Activated CD8-positive, alpha-beta memory T cell treated with anti-CD3 and anti-CD28 coated beads for 1 hour (primary cell): ENCODE data around the gene AHSA1.
A peak's percentile ranks its signal among the peaks of the same experiment; 100 is the strongest.

Experiments used
- DNase-seq, 2 donors: peaks; one replicate each; pipeline ENCODE4 v3.0.0-alpha.2; 2020; ENCODE audit warnings: low read depth in 1 of 2; ENCODE audit errors: extremely low read depth in 1 of 2

AHSA1 gene

DNA sequence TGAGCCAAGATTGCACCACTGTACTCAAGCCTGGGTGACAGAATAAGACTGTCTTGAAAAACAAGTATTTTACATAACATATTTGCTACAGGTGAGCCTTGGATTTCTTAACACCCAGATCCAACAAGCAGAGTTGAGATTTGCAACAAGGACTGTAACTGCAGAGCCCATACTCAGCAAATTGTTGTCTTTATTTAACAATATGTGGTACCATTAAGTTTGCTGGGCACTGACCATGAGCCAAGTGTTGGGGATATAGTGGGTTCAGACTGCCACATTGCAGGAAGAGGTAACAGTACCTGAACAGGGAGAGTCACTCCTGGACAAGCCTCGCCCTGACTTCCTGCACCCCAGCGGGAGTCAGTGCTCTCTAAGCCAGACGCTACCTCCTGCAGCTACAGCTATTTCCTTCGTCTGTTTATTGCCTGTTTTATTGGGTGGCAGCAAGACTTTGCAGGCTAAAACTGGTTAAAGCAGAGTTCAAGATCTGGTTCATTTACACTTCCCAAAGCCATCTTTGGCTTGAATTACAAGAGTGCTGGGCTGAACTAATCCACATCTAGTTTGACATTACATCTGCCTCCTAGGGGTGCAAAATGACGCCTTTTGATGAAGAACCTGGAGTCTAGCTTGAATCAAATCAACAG, 12.5 kb downstream of the AHSA1 start:
- DNase-seq = no peak

DNA sequence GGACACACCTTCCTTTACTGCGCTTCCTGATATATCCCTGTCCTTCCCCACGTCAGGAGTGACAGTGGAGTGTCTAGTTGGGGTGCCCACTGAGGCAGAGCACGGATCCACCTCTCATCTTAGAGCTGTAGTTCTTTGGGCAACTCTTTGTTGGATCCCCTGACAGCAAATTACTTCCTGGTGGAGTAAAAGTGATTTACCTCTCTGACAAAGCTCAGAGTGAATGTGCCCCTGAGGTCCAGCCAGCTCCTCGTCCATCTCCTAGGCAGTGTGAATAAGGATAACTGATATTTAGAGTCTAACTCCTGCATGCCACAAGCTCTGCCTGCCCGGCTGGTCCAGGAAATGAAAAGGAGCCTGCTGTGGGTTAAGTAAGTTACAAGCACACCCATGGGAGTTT, 16.0 kb downstream of the AHSA1 start:
- DNase-seq = no peak

GRCh38 chr14:77474479-77475177, 16.7 kb downstream of the AHSA1 start:
- DNase-seq = no peak

DNA sequence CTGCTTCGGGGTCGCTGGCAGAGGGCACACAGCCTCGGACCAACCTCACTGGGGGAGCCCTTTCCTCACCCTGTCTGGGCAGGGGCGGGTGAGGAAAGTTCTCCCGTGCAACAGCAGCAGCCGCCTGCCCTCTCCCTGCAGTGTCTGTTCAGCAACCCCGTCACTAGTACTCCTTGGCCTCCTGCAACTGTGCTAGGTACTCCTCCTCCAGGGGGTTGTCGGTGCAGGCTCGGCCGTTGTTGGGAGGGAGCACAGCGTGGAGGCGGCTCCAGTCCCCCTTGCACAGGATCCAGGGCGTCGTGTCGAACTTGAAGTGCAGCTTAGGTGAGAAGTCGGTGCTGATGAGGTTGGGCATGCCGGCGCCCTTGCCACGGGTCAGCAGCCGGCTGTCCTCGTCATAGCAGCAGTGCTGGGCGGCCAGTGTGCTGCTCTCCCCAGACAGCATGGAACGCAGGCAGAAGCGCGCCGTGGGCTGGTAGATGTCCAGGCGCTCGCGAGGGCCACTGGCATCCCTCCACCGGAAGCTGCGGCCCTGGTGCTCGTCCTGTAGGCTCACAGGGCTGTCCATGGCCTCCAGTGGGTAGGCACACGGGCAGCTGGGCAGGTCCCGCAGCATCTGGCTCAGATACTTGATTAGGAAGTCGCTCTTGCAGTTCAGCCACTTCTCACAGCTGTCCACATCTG, 17.7 kb downstream of the AHSA1 start:
- DNase-seq = no peak

- no peak for DNase-seq
These were observed 20.1 kb downstream of the AHSA1 start for GRCh38 chr14:77478029-77478428.

- no peak for DNase-seq
These were observed 20.9 kb downstream of the AHSA1 start for GRCh38 chr14:77478796-77479195.

- no peak for DNase-seq
These were observed 24.5 kb downstream of the AHSA1 start for GRCh38 chr14:77482422-77482821.

DNA sequence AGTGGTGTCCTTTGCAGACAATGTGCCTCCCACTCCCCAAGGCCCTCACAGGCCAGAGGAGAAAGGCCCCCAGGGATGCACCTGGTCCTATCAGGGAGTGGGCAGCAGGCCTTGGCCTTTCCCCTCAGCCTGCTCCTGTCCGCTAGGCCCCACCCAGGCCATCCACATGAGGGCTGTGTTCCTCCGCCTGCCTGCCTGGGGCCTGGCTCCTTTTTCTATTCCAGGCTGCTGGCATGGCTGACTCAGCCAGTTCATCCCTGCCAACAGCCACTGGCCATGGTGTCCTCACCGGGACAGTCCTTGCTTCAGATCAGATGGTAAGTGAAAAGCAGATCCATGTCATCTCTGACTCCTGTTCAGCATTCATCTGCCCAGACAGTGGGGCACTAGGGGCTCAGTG, 27.4 kb downstream of the AHSA1 start:
- DNase-seq = no peak

GRCh38 chr14:77485901-77486678, 28.2 kb downstream of the AHSA1 start:
- DNase-seq = no peak

- no peak for DNase-seq
These were observed 30.7 kb downstream of the AHSA1 start for GRCh38 chr14:77488558-77488957.

DNA sequence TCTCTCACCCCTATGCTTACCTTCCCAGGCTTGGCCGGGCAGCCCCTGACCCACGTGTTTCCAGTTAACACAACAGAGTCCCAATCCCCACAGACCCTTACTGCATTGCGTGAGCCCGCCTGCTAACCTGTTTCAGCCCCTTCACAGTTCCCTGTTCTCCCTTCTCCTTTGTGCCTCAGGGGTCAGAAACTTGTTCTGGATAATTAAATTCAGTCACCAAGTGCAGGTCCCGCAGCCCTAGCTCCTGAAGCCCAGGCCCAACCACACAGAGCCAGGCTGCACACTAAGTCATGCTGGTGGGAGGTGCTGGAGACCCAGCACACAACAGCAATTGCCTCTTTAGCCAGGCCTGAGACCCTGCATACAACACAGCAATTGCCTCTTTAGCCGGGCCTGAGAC, 31.1 kb downstream of the AHSA1 start:
- DNase-seq = no peak

GRCh38 chr14:77490347-77490986, 32.6 kb downstream of the AHSA1 start:
- DNase-seq = no peak

GRCh38 chr14:77491056-77491455, 33.2 kb downstream of the AHSA1 start:
- DNase-seq = no peak

GRCh38 chr14:77495334-77495733, 37.4 kb downstream of the AHSA1 start:
- no peak for DNase-seq

DNA sequence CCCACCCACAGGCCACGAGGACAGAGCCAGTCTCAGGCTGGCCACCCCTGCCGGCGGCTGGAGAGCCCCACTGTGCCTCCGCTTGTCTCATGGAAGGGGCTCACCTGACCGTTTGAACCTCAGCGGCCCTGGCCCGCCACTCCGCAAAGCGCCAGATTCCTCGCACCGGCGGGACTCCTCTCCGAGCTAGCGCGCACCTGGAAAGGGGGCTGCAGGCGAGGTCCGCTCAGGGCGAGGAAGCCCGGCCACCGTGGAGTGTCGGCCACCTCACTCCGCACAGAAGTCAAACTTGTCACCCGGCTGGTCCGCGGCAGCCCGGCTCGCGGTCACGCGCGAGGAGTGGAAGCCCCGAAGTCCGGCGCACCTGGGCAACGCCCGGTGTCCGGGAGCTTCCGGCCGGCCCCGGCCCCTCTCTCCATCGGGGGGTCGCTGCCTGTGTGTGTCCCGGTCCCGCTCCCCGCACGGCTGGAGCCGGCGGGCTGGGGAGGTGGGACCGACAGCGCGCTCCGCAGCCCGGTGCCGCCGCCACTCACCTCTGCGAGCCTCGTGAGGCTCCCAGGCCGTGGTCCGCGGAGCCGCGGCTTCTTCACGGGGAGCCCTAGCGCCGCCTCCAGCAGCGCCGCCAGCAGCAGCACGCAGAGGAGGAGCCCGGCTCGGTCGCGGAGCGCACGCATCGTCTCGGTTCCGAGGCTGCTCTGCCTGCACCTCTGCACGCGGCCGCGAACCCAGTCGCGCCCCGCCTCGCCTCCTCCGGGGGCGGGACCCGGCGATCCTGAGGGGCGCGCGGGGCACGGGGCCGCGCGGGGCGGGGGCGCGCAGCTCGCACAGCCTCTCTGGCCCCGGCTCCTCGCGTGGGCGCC, 40.5 kb downstream of the AHSA1 start, which contains the start of gene ISM2:
TSS of gene ISM2 (minus strand) at position 697 of the 860 bp plus-strand sequence. CDS start at position 674, 23 bp downstream.
- DNase-seq = peak in 1 of 2 donors; percentile 16

- no peak for DNase-seq
These were observed 41.2 kb downstream of the AHSA1 start for GRCh38 chr14:77498984-77499527.

DNA sequence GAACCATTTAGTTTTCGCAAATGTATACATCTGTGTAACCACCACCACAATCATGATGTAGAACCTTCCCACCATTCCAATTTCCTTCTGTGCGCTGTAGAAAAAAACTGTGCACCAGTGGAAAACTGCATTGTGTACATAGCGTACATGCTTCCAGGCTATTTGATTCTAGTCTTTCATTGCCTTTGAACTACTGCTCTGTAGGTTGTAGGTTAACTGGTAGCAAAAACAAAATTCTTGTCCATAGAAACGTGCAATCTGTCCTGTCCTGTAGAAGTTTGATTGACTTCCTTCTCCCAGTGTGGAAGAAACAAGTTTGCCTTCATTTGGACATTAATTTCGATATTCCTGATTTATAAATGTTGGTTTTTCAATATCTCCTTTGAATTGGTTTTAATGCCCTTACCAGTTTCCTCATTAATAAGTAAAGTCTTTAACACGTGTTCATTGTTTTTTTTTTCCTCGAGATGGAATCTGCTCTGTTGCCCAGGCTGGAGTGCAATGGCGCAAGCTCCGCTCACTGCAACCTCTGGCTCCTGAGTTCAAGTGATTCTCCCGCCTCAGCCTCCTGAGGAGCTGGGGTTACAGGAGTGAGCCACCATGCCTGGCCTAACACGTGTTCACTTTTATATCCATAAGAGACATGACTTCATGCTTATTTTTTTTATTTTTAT, 44.4 kb downstream of the AHSA1 start:
- DNase-seq = no peak

DNA sequence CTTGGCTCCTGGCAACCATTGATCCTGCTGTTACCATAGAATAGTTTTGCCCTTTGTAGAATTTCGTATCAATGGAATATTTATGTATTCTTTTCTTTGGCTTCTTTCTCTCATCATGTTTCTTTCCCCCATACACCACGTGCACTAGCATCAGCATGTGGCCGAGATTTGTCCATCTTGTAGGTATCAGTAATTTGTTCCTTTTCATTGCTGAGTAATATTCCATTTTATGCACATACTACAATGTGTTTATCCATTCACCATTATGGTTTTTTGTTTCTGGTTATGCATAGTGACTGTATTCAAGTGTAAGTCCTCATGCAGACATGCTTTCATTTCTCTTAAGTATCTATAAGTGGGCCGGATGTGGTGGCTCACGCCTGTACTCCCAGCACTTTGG, 45.2 kb downstream of the AHSA1 start:
- no peak for DNase-seq

DNA sequence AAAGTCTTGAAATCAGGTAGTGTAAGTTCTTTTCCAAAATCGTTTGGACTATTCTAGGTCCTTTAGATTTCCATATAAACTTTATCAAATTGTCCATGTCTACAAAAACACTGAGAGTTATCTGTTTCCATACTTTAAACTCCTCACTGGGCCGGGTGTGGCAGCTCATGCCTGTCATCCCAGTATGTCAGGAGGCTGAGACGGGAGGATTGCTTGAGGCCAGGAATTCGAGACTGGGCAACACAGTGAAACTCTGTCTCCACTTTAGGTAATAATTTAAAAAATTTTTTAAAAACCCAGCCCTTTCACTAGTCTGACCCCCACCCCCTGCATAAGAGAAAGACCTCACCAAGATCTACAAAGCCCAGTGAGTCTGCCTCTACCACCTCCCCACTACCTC, 47.1 kb downstream of the AHSA1 start:
- DNase-seq = no peak
